Fibroblast of gingiva (primary cell): ENCODE data around the gene KXD1.

Source experiments
- DNase-seq: peaks from one replicate; pipeline ENCODE4 v3.0.0-alpha.2; 2011; ENCODE audit warnings: low read depth

Gene KXD1

DNA sequence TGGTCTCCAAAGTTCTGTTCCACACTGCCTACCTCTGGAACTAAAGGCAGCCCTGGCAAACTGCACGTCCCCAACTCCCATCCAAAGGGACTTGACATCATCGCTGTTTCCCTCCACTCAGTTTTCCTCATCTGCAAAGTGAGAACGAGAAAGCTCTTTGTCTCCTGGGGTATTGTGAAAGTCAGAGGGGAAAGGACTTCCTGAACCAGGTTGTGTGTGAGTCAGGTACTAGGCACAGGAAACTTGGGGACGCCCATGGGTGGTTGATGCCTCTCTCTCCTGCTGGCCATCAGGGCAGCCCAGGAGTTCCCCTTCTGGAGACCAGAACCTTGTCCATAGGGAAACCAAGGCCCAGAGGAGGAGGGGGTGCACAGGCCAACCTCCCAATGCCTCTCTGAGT is 44.2 kb downstream of the KXD1 start:
- no peak for DNase-seq

DNA sequence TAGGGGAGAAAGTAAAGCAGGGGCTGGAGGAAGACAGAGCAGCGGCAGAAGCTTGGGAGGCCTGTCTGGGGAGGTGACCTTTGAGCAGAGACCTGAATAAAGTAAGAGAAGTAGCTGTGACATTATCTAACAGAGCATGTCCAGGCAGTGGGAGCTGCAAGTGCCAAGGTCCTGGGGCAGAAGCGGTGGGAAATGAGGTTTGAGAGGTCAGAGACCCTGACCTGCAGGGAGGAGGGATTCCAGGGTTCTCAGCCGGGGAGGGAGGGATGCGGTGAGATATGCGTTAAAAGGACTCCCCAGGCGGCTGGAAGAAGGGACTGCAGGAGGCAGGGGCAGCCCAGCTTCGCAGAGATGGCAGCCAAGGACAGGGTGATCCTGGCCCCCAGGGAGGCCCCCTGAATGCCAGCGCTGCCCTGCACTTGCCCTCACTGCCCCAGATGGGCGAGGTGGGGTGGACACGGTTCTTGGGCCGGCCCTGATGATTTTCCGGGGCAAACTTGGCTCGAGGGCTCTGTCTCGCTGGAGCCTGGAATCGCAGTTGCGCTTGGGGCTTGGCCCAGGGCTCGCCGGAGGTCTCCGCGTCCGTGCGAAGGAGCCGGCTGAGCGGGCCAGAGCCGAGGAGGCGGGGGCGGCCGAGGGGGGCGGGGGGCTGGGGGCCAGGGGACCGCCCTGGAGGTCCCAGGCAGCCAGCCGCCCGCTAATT is 45.7 kb downstream of the KXD1 start:
- no peak for DNase-seq

DNA sequence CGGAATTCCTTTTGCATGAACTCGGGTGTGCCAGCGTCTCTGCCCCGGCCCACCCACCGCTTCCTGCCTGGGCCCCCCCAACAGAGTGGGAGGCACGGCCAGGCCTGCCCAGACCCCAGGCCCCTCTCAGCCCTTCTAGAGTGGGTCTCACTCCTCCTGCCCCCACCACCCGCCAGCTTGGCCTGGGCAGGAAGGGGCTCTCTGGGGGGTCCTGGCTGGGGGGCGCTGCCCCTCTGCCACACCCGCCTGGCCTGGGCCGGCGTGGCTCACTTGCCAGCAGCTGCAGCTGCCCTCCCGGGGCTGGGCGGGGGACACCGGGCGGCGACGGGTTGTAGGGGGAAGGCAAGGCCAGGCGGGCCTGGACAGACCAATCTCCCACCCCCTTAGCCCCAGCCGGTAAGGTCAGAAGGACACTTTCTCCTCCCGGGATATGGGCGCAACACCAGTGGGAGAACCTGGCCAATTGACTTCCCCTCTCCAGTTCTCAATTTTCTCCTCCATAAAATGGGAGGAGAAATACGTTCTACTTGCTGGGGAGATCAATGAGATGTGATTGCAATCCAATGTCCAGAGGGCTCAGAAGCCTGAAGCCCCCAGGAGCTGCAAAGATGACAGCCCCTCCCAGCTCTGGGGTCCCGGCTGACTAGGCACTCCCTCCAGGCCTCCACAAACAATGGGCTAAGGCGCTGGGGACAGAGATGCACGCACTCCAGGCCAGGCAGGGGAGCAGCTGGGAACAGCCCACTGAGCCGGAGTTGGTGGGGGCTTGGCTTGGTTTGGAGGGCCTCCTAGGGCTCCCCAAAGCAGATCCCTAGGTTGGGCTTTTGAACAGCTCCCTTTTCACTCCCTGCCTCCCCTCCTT is 46.5 kb downstream of the KXD1 start:
- no peak for DNase-seq

DNA sequence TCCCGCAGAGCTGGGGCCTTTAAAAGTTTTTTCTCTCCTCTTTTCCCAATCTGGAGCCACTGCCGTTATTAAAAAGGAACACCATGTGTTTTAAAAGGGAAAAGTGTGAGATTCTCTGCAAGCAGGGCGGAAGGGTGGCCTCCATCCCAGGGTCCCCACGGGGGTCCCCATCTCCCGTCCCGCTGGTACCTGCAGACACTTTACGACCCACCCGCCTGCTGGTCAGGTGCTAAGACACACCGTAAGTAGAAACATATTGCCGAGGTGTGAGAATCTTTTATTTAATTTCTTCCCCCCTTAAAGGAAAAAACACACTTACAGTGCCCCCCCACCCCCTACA is 47.1 kb downstream of the KXD1 start:
- no peak for DNase-seq

DNA sequence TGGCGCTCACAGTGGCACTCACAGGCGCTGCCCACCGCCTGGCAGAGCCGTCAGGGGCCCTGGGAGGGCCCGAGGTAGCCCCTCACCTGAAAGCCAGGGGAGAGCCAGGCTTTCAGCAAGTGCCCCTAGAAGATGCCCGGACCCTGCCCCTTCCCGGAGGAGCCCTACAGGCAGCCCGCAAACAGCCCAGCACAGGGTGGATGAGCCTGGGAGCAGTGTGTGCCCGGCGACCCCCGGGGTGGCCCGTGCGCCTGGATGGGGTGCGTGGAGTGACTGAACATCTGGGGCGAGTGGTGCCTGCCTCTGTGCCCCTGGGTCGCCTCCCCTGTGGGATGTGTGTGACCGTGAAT is 47.5 kb downstream of the KXD1 start:
- no peak for DNase-seq

DNA sequence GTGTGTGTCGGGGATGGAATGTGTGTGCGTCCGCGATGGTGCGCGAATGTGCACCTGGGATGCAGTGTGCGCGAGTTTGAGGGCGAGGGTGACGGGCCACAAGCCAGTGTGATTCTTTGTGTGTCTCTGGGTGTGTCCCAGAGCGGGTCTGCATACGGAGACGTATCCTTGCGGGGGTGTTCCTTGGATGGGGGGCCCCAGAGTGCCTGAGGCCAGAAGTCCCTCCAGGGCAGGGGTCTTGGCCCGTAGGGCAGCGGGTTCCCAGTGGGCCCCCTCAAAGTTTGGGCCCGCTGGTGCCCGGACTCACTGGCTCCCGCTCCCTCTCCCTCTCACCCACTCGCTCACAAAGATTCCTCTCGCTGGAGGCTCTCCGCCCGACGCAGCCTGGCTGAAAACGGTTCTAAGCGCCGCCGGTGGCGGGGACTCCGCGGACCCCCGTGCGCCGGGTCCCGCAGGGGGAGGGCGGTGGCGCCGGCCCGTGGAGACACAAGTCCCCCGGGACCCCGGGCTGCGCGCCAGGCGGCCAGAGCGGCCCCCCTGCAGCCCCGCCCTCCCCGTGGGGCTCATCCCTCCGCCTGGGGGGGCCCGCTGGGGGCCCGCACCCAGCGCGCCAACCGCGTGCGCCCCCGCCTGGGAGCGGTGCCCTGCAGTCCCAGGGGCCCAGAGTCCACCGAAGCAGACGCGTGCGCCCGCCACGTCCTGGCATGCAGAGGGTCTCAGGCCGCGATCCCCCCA is 48.0 kb downstream of the KXD1 start:
- DNase-seq = no peak

DNA sequence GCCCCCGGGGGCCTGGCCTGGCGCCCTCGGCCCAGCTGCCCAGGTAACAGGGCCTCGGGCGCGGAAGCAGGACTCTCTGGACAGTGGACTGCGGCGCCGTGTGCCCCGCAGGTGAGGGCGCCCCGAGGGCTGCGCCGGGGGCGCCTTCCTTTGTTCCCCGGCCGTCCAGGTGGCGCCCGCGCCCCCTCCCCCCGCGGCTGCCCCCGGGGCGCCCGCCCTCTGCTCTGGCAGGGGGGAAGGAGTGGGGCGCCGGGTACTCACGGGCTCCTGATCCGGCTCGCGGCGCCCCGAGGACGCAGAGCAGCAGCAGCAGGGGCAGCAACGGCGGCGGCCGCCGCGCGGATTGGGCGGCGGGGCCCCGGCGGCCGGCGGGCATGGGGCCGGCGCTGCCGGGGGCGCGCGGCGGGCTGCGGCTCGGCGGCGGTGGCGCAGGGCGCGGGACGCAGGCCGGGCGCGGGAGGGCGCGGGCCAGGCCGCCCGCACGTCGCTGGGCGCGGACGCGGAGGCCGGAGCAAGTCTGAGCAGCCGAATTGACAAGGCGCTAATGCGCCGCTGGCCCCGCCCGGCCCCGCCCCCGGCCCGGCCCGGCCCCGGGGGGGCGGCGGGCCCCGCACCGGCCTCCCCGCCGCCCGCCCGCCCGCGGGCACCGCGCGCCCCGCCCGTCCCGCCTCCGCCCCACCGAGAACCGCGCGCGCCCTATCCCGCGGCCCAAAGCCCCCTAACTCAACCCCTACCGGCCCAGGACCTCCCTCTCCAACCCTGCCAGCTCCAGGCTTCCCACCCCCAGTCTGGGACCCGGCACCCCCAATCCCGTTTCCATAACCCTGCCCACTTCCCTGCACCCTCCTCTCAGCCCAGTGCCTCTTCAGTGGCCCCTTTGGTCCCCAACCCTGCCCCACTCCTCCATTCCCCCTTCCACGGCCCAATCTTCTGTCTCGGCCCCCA is 48.9 kb downstream of the KXD1 start, which contains the start of gene CRLF1:
CRLF1 (minus strand) TSS at position 519 of the 945 bp plus-strand sequence; CDS start at position 376, 143 bp downstream.
- DNase-seq = no peak

DNA sequence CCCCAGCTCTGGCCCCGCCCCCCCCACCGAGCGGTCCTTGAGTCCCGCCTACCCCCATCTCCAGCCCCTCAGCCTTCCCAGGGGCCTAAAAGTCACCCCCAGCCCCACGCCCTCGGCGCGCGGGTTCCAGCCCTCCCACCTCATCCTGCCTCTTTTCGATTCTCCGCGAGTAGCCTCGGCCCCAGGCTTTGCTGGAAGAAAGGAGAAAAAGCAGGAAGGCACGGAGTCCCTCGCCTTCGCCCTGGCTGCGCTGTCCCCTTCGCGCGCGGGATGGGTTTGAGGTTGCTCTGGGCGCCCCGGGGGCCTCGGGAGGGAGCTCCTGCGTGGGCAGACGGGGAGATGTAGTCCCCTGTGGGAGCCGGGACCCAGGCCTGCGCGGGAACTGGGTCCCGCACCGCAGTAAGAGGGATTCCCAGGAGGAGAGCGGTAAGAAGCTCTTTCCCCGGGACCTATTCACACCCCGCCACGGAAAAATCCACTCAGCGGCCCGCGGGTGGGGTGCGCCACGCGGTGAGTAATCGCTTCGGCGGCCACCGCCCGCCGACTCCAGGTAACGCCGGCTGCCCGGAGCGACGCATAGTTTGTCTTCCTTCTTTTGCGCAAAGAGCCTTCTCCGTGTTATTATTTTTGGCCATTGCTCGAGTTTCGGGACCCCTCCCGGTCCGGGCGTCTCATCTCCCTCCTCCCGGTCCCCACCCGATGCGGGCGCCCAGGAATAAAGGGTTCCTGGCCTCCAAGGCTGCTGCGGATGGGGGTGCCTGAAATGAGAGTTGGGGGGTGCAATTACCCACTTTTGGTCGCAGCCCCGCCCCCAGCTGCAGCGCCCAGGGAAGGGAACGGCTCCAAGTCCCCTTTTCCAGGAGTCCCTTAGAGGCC is 49.8 kb downstream of the KXD1 start:
- DNase-seq = no peak

DNA sequence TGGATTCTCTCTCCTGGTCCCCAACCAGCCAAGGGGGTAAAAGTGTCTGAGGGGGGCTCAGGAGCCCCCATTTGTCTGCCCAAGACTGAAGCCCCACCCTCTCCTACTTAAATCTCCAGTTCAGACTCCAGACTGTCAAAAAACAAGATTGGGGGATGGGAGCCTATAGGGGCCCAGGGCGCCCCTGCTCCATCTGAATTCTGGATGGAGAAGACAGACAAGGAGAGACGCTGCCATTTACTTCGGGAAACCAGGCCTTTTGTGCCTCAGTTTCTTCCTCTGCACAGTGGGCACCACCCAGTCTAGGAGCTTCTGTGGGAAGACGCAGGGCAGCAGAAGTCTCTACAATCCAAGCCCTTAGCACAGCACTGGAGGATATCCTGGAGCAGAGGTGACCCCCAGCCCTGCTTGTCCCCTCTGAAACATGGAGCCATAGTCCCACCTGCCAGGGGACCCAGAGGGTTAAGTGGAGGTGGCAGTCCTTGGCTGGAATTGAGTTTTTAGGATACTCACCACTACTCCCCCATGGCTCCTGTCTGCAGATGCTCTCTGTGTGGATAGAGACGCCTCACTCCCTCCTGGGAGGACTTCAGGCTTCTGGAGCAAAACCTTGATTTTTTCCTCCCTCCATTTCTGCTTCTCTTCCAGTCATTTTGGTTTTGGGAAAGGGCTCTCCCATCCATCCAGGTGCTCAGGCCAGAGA is 50.6 kb downstream of the KXD1 start:
- no peak for DNase-seq

DNA sequence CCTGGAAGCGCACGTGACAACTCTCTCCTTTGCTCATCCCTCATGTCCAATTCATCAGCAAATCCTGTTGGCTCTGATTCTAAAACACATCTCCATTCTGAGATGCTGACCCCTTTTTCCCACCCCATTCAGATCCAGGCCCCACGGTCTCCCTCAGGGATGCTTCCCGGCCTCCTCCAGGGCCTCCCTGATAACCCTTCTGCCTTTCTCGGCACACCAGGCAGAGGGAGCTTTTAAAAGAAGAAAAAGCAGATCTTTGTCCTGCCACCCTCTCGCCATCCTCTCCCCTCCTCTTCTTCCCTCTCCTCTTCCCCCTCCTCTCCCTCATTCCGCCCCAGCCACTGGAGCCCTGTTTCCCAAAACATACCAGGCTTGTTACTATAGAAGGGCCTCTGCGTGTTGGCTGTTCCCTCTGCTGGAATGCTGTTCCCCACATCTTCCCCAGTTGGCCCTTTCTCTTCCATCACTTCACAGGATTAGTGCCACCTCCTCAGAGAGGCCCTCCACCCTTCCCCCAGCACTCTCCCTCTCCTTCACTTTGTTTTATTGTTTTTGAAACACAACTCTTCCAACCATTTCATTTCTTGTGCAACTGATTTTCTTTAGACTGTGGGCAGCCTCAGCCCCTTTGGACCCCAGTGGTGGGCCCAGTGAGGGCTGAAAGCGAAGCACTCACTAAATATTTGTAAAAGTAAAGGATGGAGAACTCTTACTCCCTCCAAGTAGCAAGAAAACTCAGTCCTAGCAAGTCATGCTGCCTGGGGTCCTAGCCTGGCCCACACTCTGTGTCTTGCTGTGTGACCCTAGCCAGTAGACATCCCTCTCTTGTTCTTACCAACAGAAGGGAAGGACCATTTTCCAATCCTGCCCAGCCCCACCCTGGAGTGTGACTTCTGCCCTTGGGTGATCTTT is 51.4 kb downstream of the KXD1 start:
- no peak for DNase-seq

DNA sequence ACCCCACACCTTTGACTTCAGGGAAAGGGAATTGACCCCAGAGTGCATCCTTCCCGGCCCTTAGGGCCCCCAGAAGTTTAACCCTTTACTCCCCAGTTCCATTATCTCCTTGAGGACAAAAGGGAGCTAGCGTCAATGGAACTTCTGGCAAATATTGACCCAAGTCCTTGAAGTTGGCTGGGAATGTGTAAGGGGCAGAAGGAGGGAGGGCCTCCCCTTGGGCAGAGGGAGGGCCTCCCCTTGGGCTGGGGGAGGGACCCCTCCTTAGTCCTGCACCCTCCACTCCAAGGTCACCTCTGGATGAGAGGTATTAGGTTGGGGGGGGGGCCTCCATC is 52.0 kb downstream of the KXD1 start:
- DNase-seq = no peak

DNA sequence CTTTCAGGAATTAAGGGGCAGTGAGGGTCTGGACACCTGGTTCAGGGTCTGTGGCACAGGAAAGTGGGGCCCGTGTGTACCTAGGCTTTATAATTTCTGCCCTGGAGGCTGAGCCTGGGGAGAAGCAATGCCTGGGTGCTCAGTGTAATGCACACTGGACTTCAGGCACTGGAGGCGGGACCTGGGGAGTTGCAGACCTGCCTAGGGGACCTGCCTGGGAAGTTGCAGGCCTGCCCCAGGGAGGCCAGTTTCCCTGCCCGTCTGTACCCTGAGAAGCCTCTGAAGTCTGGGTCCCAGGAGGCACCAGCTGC is 52.5 kb downstream of the KXD1 start:
- DNase-seq = no peak

DNA sequence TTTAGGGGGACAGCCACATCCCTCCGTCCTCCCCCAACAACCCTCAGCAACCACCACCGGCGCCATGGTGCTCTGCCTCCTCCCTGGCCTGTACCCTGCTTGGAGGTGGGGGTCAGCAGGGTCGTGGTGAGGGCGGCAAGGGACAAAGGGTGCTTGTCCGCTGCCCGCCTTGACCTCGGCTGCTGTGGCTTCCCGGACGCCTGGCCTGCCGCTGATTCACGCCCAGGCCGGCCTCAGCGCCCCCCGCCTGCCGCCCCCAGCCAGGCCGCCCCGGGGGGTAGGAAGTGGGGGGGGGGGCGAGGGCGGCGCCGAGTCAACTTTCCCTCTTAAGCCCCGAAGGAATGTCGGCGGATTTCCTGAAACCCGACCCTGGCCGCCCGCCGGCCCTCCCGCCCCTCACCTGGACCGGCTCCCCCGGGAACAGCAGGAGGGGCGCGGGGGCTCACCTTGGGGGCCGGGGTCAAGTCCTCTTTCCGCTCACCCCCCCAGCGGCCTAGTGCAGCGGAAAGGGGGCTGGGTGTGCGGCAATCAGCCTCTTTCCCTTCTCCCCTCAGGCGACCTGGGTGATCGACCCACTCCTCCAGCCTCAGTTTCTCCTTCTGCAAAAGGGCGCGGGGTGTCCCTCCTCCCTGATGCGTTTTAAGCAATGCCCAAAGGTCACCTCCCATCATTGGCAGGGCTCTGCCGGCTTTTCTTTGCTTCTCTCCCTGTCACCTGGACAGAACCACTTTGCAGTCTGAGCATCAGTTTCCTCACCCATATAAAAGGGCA is 53.1 kb downstream of the KXD1 start:
- no peak for DNase-seq

DNA sequence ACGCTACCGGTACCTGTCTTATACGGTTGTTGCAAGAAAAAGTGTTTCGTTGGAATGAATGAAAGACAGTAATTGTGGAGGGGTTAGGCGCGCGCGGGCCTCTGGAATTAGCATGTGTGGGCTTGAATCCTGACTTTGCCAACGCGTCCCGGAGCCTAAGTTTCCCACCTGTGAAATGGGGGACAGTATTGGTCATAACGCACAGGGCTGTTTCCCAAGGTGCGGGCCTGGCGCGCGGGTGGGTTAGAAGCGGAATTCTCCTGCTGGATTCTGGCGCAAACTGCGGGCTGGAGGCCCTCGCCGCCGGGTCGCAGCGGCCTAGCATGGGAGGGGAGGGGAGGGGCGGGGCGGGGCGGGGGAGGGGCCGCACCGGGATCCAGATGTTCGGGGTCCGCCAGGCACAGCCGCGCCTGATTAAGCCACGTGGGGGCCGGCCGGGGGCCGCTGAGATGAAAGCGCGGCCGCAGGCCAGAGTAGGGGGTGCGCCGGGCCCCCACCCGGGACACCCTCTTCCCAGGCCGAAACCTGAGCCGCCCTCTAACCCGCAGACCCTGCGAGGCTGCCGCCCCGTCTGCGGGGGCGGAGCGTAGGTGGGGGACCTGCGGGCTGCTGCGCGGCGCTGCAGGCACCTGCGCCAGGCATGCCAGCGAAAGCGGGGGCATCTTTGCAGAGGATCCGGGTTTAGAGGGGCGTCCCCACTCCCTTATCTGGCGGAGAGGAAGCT is 53.8 kb downstream of the KXD1 start:
- no peak for DNase-seq

DNA sequence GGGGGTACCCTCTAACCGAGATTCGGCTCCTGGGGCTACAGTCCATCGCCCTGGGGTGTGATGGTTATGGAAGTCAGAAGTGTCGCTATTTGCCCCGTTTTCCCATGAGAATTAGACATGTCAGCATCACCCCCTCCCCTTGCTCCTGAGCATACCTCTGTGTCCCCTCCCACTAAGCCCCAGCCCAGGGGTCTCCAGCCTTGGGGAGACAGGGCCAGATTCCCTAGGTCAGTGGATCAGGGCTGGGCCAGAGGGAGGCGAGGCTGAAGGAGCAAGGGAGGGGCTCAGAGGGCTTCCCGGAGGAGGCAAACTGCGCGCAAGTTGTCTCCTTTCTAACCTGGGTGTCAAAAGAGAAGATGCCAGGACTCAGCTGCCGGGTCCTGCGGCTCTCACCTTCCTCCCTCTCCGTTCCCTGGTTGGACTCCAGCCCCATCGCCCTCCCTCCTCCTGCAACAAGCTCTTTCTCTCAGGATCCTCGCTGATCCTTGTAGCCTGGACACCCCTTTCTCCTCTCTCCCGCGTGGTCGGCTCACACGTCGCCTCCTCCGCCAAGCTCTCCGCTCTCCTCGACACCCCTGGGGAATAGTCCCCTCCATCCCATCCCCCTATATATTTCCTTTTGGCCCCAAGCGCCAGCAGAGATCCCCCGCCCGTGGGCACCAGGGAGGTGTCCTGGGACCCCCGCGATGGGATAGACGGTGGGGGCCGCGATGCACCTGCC is 54.5 kb downstream of the KXD1 start:
- DNase-seq = no peak

DNA sequence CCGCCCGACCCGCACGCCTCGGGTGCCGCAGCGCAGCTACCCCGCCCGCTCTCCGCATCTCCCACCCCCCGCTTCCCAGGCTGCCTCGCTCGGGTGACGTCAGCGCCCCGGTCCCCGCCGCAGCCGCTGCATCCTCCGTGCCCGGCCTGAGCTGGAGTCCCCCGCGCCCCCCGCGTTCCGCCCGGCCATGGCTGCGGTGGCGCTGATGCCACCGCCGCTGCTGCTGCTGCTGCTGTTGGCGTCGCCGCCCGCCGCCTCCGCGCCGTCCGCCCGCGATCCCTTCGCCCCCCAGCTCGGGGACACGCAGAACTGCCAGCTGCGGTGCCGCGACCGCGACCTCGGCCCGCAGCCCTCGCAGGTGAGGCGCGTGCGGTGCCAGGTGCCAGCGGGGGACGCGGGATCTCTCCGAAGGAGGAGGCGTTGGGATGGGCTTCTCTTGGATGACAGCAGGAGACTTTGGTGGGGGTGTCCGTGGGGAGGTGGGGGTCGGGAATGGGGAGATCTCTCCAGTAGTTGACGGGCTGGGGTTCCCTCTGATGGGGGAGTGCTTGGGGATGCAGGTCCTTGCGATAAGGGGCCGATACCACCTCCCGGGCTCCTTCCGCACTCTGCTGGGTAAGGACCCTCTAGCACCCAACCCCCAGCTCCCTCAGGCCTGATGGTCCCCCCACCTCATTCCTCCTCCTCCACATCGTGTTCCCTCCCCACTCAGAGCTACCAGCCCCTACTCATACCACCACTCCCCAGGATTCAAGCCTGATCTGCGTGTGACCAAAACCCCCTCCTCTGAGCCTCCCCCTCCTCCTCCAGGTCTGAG is 55.3 kb downstream of the KXD1 start, which contains the start of gene TMEM59L:
TMEM59L (plus strand) TSS at position 99 of the 817 bp plus-strand sequence; CDS start at position 188, 89 bp downstream.
- no peak for DNase-seq
